ENCODE data around the gene CCDC197. TPM values are rescaled to one million over a fixed set of nuclear protein-coding genes. Genes with fewer than 3 reads are reported as not detected.

Gene CCDC197
- total RNA-seq, 1 experiment from 2014 or later, result not detected

DNA sequence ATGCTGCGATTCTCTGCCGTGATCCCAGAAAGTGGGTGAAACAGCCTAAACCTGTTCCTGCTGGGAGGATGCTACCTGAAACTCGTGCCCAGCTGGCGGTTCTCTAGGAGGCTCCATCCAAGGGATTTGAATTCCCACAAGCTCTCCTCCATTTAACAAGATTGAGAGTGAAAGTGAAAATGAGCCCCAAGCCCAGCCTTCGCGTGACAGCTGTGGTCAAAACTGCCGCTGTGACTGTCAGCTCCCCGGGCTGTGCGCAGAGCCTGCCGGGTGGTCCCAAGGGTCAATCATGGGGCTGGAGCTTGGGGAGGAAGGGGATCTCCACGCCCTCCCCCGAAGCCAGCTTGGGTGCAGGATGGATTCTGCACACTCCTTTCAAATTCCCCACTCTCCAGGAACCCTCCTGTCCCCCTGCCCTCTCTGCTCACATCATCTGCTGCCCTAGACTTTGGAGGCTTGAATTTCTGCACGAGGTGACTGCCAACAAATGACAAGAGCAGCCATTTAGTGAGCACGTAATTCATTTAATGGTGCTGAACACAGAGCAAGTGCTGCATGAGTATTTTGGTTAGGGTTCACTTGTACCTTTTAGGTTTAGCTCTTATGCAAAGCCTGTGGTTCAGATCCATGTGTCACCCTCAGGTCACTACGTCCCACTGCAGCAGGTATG lies 26.0 kb upstream of the CCDC197 start:
- BruUV-seq (replicated peaks), result no TSS peak
- no peak overlapping the region for H3K4me2 ChIP-seq
- no peaks in the 10 kb centered on the region for H3K9me2 ChIP-seq (ENCODE audit: insufficient read depth)
- DNase-seq, result no peak
- no peak overlapping the region for H2AFZ ChIP-seq
- POLR2A ChIA-PET (ENCODE audit: unreplicated experiment), result interaction anchor here (0.6 kb wide), 1 partner anchor 39 kb away, joined by 4 read pairs; no protein-coding TSS in a partner anchor
- CTCF ChIA-PET, result interaction anchor here (0.6 kb wide), 1 partner anchor 167 kb away, joined by 5 read pairs; no protein-coding TSS in a partner anchor
- no peaks in the 10 kb centered on the region for H3K79me2 ChIP-seq (ENCODE audit: low read depth)
- H3K27me3 ChIP-seq (ENCODE audit: insufficient read depth, low read depth), result no peaks in the 10 kb centered on the region
- TF ChIP-seq, protein P1, sequence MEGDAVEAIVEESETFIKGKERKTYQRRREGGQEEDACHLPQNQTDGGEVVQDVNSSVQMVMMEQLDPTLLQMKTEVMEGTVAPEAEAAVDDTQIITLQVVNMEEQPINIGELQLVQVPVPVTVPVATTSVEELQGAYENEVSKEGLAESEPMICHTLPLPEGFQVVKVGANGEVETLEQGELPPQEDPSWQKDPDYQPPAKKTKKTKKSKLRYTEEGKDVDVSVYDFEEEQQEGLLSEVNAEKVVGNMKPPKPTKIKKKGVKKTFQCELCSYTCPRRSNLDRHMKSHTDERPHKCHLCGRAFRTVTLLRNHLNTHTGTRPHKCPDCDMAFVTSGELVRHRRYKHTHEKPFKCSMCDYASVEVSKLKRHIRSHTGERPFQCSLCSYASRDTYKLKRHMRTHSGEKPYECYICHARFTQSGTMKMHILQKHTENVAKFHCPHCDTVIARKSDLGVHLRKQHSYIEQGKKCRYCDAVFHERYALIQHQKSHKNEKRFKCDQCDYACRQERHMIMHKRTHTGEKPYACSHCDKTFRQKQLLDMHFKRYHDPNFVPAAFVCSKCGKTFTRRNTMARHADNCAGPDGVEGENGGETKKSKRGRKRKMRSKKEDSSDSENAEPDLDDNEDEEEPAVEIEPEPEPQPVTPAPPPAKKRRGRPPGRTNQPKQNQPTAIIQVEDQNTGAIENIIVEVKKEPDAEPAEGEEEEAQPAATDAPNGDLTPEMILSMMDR (conservative IDR thresholded peaks at IDR 0.05), result no peak
- H3F3A ChIP-seq (ENCODE audit: insufficient read depth, low read depth), result no peaks in the 10 kb centered on the region
- intact Hi-C loops (cut with micrococcal nuclease; ENCODE audit: unreplicated experiment), result no loop called here
- H3K4me1 ChIP-seq (replicated peaks; ENCODE audit: insufficient read depth), result no peaks in the 10 kb centered on the region; the same call in 1 of the 2 replicates
- H4K20me1 ChIP-seq (ENCODE audit: insufficient read depth), result no peaks in the 10 kb centered on the region
- H3K27ac ChIP-seq, result no peak overlapping the region
- H3K36me3 ChIP-seq (ENCODE audit: low read depth), result no peaks in the 10 kb centered on the region
- H3K9me3 ChIP-seq (ENCODE audit: insufficient read depth, low read depth), result no peaks in the 10 kb centered on the region
- H3K4me3 ChIP-seq, result no peak overlapping the region

GRCh38 chr14:93971635-93972027 lies 25.5 kb upstream of the CCDC197 start:
- H3F3A ChIP-seq (ENCODE audit: insufficient read depth, low read depth), result no peaks in the 10 kb centered on the region
- H3K27ac ChIP-seq, result no peak overlapping the region
- no peak overlapping the region for H2AFZ ChIP-seq
- intact Hi-C loops (cut with micrococcal nuclease; ENCODE audit: unreplicated experiment), result no loop called here
- TF ChIP-seq EZH2 (IDR thresholded peaks at IDR 0.05; ENCODE audit: low read depth), result no peak
- TF ChIP-seq, protein P1 (conservative IDR thresholded peaks at IDR 0.05), result no peak
- no peaks in the 10 kb centered on the region for H4K20me1 ChIP-seq (ENCODE audit: insufficient read depth)
- ChIA-PET POLR2A (ENCODE audit: unreplicated experiment) (no interaction called here), CTCF (no interaction called here)
- no TSS peak for BruUV-seq (replicated peaks)
- H3K79me2 ChIP-seq (ENCODE audit: low read depth), result no peaks in the 10 kb centered on the region
- H3K4me2 ChIP-seq, result no peak overlapping the region
- no peaks in the 10 kb centered on the region for H3K4me1 ChIP-seq (replicated peaks; ENCODE audit: insufficient read depth)
- DNase-seq, result no peak
- no peak overlapping the region for H3K4me3 ChIP-seq
- no peaks in the 10 kb centered on the region for H3K9me2 ChIP-seq (ENCODE audit: insufficient read depth)
- no peaks in the 10 kb centered on the region for H3K27me3 ChIP-seq (ENCODE audit: insufficient read depth, low read depth)
- H3K9me3 ChIP-seq (ENCODE audit: insufficient read depth, low read depth), result no peaks in the 10 kb centered on the region
- H3K36me3 ChIP-seq (ENCODE audit: low read depth), result no peaks in the 10 kb centered on the region

- intact Hi-C loops (cut with micrococcal nuclease; ENCODE audit: unreplicated experiment), result no loop called here
- DNase-seq, result no peak
- no peak overlapping the region for H3K27ac ChIP-seq
- no peak overlapping the region for H3K4me2 ChIP-seq
- no peaks in the 10 kb centered on the region for H3K36me3 ChIP-seq (ENCODE audit: low read depth)
- TF ChIP-seq, protein P1 (conservative IDR thresholded peaks at IDR 0.05), result no peak
- TF ChIP-seq EZH2 (IDR thresholded peaks at IDR 0.05; ENCODE audit: low read depth), result no peak
- H3K9me3 ChIP-seq (ENCODE audit: insufficient read depth, low read depth), result no peaks in the 10 kb centered on the region
- no peaks in the 10 kb centered on the region for H3K27me3 ChIP-seq (ENCODE audit: insufficient read depth, low read depth)
- BruUV-seq (replicated peaks), result no TSS peak
- H3K9me2 ChIP-seq (ENCODE audit: insufficient read depth), result no peaks in the 10 kb centered on the region
- no peaks in the 10 kb centered on the region for H3K79me2 ChIP-seq (ENCODE audit: low read depth)
- no peak overlapping the region for H3K4me3 ChIP-seq
- no peaks in the 10 kb centered on the region for H4K20me1 ChIP-seq (ENCODE audit: insufficient read depth)
- no peaks in the 10 kb centered on the region for H3K4me1 ChIP-seq (replicated peaks; ENCODE audit: insufficient read depth)
- H2AFZ ChIP-seq, result no peak overlapping the region
- ChIA-PET CTCF (no interaction called here), POLR2A (ENCODE audit: unreplicated experiment) (no interaction called here)
- no peaks in the 10 kb centered on the region for H3F3A ChIP-seq (ENCODE audit: insufficient read depth, low read depth)
These were observed 24.4 kb upstream of the CCDC197 start for GRCh38 chr14:93972618-93973205.
